ENCODE results near the gene LCN2.

LCN2 gene

DNA sequence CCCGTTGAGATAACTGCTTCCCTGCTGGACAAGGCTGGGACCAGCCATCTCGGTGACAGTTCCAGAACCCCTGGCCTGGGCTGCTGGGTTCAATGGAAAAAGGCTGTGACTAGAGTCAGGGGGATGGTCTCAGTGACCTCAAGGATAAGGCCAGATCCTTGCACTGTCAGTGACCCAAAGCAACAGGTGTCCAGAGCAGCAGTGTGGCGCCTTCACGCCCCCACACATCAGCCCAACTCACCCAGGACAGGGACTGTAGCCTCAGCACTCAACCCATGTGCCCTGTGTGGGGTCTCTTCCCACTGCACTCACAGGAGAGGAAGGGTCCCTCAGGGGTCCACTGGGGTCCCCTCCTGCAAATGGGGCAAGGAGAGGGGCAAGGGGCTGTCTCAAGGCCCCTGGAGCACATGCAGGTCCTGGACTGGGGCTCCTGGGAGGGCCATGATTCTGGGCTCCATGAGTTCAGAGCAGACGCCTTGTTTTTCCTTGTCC, 698 bp upstream of the LCN2 start:
- no peak for DNase-seq

GRCh38 chr9:128149951-128150593, 819 bp downstream of the LCN2 start:
- DNase-seq: no peak

DNA sequence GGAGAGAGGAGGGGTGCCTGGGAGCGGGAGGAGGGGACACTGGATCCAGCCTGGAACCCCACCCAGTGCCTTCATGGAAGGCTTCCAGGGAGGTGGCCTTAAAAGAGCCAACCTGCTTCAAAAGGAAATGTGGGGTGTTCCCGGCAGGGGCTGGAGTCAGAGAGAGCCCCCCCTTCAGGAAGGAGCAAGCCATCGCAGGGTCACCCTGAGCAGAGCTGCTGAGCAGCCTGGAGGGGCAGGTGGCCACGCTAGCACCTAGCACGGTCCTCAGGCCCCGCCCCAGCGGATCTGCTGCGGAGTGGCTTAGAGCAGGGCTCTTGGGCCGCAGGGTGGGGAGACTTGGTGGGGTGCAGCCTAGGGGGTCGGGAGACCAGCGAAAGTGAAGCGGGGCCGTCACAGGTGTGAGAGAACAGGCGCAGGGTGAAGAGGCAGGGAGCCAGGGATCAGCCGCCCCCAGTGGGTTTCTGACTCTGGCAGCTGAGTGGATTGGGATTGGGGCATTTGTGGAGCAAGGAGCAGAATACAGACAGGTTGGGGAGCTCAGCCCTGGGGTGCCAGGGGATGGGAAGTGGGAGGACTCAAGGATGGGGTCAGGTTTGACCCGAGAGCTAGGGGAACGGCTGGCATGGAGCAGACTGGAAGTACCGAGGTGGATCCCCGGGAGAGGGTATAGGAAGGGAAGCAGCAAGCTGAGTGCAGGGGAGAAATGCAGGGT, 1.5 kb downstream of the LCN2 start:
- no peak for DNase-seq

DNA sequence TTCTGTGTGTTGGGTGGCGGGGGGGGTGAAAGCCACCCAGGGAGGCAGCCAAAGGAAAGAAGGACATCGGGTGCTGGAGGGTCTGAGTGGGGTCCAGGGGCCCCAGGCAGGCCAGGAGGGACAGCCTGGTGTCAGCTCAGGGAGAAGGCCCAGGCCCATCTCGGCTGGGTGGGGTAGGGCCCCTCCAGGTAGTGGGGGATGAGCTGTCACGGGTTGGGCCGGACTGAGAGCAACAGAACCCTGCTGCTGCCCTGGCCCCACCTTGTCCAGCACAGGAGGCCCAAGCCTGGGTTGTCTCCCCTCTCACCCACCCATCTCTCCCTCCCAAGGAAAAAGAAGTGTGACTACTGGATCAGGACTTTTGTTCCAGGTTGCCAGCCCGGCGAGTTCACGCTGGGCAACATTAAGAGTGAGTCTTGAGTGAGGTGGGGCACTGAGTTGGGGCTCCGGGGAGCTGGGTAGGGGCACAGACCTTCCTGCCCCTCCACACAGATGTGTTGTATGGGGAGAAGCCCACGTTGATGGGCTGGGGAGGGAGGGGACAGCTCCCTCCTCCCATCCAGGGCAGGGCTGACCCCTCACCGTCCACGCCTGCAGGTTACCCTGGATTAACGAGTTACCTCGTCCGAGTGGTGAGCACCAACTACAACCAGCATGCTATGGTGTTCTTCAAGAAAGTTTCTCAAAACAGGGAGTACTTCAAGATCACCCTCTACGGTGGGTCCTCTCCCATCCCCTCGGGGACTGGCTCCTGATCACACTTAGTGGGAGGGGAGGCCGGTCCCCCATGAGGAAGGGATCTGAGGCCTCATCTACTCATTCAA, 2.3 kb downstream of the LCN2 start:
- no peak for DNase-seq

DNA sequence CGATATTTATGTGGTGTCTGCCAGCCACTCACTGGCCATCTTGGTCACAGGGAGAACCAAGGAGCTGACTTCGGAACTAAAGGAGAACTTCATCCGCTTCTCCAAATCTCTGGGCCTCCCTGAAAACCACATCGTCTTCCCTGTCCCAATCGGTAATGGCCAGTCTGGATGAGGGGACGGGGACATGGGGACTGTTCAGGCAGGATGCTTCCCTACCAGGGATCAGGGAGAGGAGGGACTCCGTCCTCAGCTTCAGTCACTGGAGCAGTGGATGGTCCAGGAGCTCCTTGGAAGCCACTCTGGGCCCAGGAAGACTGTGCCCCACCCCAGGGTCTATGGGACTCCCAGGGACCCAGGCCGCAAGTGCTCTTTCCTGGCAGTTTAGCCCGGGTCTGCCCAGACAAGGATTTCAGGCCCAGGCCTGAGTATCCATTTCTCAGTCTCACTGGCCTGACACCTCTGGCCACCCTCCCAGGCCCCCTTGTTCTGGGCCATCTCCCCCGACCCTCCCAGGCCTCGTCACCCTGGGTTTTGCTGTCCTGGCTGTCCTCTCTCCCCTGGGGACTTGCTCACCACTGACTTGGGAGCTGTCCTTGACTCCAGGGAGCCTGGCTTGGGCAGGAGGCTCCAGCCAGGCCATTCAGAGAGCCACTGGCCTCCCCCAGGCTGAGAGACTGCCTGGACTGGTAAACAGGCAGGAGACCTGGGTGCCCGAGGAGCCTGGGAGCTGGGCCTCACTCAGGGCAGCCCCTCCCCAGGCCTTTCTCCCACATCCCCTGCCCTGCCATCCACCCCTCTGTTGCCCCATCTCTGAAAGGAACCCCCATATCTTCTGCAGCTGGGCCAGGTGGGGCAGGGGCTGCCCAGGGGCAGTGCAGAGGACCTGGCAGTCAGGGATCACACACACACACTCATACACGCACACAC, 3.1 kb downstream of the LCN2 start:
- DNase-seq: no peak

GRCh38 chr9:128153060-128153946, 4.0 kb downstream of the LCN2 start:
- no peak for DNase-seq

DNA sequence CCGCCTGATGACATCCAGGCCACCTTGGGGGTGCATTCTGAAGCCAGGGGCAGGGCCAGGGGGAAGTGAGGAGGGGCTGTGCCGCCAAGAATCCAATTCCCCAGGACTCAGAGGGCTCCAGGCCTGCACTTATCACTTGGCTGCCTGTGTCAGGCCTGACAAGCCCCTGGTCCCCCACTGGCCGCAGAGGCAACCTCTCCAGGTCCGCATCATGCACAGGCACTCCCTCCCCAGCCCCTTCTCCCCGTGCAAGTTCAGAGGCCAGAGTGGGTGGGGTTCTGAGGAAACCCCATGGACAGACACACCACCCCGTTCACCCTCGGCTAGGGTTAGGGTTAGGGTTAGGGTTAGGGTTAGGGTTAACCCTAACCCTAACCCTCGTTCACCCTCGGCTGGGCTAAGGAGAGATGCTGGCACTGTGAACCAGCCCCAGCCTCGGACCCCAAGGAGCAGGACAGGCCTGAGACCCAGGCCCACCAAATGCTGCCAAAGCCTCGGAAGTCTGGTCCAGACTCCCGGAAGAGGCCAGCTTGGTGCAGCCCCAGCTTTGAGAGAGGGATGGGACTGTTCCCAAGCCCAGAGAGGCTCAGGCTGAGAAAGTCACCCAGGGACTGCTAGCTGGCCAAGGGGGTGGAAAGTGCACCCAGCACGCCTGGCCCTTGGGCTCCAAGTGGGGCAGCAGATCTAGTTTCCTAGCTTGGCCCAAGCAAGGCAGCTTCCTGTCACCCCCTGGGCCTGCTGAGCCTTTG, 4.9 kb downstream of the LCN2 start:
- DNase-seq: no peak

DNA sequence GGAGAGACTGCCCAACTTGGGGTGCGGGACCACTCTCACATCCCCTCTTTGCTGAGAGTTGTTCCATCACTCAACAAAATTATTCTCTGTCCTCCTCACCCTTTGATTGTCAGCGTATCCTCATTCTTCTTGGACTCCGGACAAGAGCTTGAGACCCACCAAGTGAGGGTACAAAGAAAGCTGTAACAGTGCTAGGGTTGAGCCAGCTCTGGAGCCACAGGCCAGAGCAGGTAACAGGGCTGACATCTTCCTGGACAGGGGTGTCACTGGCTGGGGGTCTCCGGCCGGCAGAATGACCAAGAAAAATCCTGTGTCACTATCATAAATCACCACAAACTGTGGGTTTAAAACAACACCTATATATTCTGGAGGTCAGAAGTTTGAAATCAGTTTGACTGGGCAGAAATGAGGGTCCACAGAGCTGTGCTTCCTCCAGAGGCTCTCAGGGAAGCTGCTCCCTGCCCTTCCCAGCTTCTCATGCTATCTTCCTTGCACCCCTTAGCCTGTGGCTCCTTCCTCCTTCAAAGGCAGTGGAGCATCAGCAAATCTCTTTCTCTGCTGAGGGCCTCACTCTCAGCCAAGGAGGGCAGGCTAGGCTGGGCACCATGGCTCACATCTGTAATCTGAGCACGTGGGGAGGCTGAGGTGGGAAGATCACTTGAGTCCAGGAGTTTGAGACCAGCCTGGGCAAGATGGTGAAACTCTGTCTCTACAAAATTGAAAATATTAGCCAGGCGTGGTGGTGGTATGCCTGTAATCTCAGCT, 6.7 kb downstream of the LCN2 start:
- no peak for DNase-seq

- DNase-seq: peak in 3 of 58 donors; percentile 21 to 53 (median 51)
Measured at GRCh38 chr9:128159522-128159783, 10.2 kb downstream of the LCN2 start.

GRCh38 chr9:128159784-128160602, 10.7 kb downstream of the LCN2 start, which contains the start of gene BBLN:
TSS of gene BBLN (plus strand) at chr9:128160265. CDS start at chr9:128160408, 143 bp downstream.
- DNase-seq: peak; percentile 34 to 98 (median 90)

DNA sequence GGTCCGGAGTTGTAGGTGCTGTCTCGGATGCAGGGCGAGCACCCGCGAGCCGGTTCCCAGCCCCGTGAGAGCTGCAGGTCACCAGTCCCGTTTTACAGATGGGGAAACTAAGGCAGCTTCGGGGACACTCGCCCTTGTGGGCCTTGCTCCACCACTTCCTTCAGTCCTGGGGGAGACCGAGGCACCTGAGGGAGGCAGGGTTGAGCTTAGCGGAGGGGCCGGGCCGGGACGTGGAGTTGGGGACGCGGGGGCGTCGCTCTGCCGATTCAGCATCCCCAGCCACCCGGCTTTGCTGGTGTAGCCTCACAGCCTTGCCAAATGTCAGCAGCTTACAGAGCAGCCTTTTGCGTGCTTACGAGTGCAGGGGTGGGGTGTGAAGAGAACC, 11.3 kb downstream of the LCN2 start:
- DNase-seq: peak in 9 of 58 donors; percentile 8 to 46 (median 35)

- no peak for DNase-seq
Measured at GRCh38 chr9:128161215-128161902, 12.1 kb downstream of the LCN2 start.

DNA sequence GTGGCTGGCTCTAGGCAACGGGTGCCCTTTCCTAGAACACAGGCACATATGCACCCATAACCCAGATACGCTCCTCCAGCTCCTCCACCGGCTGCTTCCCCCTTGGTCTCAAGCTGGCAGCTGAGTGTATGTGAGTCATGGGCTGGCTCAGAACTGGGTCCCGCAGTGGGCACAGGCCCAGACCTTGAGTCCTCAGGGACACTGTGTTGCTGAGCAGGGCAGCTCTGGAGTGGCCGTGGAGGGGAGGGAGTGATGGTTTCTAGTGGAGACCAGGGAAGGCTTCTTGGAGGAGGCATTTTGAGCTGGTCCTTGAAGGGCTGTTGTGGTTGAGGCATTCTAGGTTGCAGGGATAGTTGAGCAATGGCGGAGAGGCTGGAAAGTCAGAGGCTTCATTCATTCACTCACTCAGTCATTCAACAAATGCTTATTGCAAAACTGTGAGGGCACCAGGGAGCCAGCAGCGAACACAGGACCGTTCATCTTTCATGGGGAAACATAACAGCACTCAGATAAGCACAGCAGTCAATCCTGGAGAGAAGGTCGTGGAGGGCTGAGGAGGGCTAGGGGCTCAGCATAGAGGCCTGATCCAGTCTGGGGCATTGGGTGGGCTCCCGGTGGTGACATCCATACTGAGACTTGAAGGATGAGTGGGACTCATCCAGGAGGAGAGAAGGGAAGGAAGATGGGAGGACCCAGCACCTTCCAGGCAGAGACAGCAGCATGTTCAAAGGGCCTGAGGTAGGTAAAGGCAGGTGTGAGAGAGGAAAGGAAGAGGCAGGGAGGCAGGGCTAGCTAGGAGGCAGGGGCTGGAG, 13.2 kb downstream of the LCN2 start:
- DNase-seq: peak in 24 of 58 donors; percentile 5 to 60 (median 26)

DNA sequence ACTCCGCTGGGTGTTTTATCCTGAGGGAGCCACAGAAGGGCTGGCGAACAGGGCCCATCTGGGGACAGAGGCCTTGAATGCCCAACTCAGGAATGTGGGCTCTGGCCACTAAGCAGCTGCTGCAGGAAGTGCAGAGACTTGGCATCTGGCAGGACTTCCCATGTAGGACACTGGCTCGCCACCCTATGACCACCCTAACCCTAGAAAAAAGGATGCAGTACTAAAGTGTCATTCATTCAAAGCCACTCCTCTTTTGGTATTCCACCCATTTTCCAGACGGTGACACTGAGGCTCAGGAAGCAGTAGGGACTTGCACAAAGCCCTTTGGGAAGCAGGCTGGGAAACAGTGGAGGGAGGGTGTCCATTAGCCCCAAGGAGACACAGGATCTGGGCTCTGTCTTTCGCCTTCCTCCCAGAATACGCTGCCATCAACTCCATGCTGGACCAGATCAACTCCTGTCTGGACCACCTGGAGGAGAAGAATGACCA, 13.8 kb downstream of the LCN2 start:
- no peak for DNase-seq

GRCh38 chr9:128163523-128164306, 14.5 kb downstream of the LCN2 start:
- DNase-seq: no peak

Data from anterior cingulate cortex (tissue), 58 donors.